ENCODE measurements around the gene SLC24A3.

Gene SLC24A3

DNA sequence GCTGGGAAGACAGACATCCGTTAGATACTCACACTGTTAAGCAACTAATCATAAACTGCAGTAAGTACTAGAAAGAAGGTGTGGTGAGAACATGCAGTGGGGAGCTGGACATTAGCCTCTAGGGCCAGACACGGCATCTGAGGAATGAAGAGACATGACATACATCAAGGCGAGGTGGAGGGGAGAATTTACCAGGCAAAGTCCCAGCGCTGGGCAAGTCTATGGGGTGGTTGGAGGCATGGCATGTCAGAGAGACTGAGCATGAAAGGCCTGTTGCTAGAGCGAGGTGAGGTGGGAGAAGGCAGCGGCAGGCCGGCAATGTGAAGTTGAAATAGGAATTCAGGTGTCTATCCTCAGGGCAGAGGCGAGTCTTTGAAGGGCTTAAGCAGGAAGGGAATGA is 31.8 kb downstream of the SLC24A3 start:
- DNase-seq, result no peak

DNA sequence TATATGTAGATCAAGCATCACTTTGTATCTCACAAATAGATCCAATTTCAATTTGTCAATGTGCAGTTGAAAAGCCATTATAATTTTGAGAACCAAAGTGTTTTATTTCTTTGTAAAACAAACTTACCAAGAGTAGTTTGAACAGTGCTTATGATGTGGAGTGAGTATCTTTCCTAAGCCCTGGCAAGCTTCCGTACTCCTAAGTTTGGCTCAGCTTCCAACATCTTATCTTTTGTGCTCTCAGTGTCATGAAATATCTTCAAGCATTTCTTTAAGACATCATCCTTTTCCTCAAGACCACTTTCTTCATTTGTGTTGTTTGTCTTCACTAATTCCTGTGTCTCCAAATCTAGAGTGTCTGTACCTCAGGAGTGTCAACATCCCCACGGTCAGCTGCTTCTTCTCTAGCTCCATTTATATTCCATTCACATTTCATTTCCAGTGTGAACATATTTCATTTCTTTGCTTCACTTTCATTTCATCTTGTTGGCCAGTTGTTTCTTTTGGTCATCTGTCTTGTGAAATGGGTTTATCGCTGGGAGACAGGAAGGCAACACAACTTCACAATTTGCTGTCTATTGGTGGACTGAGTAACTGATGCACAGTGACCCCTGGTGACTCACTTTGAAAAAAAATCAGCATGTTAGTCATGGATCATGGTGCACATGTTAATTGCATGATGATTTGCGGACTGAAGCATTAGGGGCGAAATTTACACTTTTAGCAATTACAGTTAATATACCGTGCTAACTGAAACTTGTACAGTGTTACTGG is 36.9 kb downstream of the SLC24A3 start:
- DNase-seq, result no peak

DNA sequence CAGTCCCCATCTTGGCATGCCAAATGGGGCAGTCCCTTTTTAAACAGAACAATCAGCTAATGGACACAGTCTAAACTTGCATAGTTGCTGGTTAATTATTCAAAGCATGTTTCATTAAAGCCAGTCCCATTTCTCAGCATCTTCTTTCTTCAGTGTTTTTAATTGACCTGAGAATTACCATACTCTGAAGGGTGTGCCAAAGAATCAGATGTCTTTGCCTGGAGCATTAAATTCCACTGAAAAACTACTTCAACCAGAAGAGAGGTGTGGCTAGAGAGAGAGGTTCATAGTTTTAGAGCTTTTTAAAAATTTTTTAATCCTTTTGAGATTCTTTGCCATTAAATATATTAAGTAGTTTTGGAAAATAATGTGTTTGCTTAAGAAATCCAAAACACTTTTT is 37.9 kb downstream of the SLC24A3 start:
- DNase-seq, result no peak

DNA sequence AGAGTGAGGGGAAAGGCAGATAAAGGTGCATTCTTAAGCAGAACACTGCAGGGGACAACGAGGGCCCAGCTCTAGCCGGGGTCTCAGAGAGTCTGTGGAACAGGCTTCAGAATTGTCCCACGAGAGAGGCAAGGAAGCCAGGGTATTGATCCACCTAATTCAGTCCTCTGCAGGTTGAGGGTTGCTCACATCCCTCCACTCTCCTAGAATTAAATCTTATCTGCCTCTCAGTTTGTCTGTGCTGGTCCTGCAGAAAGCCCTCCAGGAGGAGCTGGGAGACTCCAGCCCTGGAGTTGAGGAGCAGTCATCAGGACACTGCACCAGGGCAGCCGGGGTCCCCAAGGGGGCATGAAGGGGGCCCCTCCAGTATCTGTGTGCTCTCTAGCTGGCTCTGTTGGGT is 39.1 kb downstream of the SLC24A3 start:
- DNase-seq, result no peak

DNA sequence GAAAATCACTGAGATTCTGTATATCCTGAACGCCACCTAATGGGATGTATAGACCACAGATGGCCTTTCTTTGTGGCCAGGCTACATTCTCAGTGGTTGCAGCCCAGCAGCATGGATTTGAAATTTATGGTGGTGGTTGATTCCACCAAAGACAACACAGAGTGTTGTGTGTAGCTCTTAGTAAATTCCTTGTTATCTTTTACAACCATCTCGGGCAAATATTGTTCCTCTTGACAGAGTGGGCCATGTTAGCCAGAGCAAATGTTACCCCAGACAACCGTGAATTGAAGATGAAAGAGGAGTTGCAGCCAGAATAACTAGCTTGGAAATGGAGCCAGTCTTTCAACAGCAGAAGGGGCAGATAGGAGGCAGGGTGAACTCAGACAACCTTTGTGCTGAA is 39.5 kb downstream of the SLC24A3 start:
- DNase-seq, result no peak

DNA sequence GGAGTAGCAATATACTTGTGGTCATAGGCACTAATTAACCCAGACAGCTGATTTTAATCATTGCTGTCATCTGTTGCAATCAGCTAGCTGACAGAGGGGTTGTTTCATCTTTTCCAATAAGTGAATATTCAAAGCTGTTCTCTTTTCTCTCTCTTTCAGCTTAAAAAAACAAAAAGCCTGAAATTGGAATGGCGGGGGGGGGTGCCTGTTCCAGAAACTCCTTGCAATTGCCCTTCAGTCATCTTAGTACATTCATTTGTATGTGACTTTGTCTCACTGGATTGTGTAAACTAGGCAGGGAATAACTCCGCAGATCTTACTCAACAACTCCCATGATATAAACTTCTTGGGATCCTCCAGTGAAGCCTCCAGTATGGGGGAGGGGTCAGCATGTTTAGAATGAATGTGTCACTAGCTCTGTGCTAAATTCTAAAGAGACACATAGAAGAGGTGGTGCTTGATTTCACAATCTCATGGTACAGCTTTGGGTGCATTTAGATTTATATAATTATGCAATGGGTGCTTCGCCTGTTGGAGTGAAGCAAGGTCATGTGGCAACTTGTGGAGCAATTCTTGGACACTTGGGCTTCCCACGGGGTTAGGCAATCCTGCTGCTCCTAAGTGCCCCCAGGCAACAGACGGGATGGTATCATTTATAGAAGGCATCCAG is 40.1 kb downstream of the SLC24A3 start:
- DNase-seq, result peak; percentile 62

DNA sequence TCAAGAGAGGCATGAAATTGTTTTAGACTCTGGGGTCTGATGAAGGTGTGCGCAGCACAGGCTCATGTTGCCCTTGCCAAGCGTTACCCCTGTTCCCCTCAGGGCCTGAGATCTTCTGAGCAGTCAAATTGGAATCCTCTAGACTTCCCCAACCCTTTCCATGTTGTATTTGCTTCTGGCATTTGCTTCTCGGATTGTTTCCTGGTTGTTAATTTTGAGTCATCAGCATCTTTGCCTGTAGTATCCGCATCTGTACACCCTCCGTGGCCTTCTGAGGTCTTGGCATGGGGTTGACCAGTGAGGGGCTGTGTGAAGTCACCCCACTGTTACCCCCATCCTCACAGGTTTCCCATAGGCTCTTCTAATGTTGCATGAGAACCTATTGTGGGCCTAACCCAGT is 40.9 kb downstream of the SLC24A3 start:
- DNase-seq, result peak; percentile 39

DNA sequence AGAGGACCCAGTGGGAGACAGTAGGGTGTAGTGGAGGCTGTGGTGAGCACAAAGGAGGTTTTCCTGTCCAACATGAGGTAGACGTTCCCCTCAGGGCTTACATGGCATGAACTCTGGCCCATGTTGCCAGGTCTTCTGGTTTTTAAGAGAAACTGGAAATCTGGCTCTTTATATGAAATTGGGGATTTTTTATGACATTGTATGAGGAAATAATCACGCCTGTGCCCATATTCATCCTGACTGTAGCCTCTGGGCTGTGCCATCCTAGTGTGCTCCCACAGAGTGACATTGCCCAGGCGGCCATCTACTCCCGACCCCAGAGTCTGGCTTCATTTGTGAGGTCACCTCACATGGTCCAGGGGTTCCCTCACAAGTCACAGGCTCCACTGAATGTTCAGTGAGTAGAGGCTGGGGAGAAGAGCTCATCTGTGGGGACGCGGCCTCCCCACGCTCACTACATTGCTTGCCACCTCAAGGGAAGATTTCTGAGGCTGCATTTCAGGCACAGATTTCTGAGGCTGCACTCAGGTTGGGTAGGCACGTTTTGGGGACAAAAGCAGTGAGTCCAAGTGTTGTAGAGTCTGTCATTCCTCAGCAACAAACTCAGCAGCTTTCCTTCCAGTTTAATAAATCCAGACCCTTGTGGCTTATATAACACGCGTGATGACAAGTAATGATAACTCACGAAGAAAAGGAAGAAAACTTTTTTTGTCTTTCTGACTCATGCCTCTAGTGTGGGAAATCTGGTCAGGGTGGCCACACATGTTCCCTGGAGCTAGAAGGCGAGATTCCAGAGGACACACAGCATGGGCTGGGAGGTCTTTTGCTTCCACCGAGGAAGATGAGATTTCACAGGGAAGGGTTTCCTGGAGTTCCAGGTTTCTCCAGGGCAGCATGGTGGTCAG is 41.7 kb downstream of the SLC24A3 start:
- DNase-seq, result peak; percentile 73

DNA sequence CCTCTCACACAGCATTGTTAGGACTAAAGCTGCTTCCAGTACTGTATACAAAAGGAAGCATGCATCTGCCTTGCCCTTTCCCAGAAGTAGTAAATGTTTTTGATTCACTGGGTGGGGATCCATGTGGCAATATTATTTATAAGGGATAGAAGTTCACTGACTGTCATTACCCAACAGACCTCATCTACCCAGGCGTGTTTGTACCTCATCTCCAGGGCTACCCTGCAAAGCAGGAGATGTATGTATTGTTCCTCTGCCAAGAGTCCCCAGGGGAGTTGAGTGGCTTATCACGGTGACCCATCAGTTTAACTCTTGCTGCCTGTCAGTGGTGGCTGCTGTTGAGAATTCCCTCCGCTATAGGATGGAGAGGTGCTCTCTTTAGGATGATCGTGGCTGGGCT is 42.5 kb downstream of the SLC24A3 start:
- DNase-seq, result no peak

DNA sequence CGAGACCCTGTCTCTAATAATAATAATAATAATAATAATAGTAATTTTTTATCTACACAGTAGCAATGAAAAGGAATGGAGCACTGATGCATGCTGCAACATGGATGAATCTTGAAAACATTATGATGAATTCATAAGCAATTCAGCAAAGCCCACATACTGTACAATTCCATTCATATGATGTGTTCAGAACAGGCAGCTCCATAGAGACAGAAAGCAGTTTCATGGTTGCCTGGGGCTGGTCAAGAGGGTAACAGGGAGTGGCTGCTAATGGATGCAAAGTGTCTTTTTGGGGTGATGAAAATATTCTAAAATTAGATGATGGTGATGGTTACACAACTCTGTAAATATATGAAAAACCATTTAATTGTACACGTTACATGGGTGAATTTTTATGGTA is 43.6 kb downstream of the SLC24A3 start:
- DNase-seq, result peak; percentile 29

DNA sequence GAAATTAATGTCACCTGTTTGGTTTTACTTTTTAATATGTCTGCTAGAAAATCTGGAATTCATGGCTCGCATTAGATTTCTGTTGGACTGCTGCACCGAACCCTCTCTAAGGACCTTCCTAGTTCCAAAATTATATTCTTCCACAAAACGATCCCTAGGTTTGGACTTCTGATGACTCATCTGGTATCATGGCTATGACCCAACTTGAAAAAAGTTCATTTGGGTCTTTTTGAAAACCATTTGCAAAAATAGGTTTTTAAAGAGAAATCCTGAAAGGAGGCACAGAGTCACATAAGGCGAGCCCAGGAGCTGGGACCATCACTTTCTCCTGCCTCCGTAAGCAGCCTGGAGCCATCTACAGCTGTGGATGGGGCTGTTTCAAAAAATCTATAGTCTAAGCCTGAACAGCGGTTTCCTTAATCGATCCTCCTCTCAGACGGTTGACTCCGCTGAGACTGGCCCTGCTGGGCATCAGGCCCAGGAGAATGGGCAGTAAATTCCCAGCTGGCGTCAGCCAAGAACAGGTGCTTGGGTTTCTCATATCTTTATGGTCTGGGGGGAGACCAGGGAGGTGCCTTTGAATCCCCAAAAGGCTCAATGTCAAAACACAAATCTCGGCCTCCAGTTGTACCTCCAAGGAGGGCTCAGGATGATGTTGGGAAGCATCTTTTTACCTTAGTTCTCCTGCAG is 44.6 kb downstream of the SLC24A3 start:
- no peak for DNase-seq

DNA sequence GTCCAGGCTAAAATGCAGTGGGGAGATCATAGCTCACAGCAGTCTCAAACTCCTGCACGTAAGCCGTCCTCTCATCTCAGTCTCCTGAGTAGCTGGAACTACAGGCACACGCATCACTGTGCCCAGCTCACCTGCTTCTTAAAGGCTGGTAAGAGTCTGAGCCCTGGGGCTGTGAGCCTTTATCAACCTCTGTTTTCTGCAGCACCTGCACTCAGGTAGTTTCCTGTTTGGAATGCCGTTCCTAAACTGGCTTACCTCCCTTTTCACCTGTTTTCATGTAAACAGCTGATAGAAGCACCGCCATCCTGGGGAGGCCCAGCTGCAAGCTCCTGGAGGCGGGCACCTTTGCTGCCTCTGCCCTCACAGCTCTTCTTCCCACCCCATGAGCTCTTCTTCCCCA is 45.4 kb downstream of the SLC24A3 start:
- no peak for DNase-seq

DNA sequence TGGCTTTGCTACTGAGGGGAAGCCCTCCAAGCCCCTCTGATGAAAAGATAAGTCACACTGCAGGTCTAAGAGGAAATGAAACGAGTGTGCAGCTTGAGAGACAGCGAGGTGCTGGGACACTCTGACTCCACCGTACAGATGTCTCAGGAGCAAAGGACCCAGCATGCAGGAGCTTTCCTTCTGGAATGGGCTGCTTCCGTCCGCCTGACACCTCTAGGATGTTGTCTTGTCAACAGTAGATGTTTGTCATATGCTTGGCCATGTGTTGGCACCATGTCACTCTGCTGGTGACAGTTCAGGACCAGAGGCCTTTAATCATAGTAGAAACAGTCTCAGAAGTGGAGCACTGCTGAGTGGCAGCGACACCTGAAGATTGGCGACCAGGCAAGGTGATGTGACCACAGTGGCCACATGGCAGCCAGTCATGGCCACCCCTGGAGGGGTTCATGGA is 46.7 kb downstream of the SLC24A3 start:
- no peak for DNase-seq

DNA sequence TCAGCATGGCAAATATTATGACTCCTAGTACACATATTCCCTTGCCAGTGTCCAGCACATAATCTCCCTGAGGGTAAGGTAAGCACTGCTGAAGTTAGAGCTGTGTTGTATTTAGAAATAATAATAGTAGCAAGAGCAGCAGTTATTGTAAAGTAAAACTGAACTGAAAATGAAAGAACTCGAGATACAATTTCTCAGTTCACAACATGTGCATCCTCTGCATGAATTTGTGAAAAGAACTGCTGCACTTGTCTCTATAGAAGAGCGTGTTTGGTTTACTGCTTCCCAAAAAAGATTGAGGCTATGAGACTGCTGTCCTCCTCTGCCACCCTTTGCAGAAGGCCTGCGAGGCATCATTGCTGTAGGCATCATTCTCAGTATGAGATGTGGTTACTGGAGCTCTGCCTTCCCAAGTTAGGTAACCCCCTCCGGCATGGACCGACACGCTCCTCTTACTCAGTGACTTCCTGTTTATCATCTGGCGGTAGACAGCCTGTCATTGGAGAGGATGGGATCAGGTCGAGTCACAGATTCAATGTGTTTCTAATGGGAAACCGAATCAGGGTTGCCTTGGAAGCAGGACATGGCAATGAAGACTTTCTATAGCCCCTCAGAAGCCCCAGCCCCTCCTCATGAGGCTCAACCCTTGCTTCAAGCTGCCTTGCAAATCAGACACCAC is 48.1 kb downstream of the SLC24A3 start:
- DNase-seq, result peak; percentile 77

DNA sequence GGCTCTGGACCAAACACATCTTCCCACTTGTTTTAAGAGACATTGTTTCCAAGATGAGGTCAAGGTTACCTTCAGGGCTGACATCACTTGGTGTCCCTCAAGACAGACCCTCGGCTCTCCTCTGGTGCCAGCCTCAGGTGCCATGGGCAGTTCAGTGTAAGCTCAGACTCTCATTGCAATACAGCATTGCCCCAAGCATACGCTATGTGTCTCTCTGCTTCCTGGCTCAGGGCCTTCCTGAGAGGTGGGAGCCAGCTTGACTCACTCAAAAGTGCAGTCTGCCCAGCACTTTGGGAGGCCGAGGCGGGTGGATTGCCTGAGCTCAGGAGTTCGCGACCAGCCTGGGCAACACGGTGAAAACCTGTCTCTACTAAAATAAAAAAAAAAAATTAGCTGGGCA is 51.7 kb downstream of the SLC24A3 start:
- DNase-seq, result no peak

DNA sequence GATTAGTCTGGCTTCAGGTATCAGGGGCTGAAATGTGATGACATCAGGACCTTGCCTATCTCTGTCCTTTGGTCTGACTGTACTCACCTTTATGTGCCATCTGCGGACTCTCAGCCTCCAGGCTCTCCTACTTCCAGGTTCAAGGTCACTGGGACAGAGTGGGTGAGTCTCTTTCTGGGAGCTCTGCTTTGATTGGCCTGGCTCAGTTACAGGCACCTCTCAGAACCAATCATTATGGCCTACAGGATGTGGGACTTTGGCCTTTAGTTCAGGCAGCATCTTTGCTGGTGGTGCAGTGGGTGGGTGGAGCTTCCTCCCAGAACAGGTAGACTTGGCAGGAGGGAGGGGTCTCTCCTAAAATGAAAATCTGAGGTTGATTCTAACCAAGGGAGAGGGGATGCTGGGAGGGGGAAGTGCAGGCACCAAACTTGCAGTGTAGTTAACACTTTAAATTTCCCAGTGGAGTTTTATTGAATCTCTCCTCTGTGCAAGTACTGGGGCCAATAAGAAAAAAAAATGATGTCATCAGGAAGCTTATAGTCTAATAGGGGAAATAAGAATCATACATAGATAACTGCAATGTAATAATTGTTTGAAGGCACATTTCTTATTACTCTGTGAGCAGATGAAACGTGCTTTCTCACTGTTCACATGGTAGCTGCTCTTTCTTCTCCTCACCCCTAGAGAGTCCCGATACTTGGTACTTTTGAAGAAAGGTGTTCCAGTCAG is 53.4 kb downstream of the SLC24A3 start:
- no peak for DNase-seq

DNA sequence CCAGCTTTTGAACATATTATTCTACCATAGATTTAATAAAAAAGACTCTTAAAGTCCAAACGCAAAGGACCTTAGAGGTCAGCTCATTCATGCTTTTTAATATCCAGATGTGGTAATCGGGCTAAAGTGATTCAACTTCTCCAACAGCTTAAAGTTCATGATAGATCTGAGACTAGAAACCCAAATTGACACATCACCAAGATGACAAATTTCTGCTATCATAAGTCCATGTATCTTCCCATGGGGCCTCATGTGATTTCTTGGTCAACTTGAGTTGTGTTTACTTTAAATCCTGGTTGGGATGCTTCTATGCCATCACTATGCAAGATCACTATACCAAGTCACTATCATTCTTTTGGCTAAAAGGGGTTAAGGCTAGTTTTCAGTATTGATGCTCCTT is 56.0 kb downstream of the SLC24A3 start:
- DNase-seq, result no peak

DNA sequence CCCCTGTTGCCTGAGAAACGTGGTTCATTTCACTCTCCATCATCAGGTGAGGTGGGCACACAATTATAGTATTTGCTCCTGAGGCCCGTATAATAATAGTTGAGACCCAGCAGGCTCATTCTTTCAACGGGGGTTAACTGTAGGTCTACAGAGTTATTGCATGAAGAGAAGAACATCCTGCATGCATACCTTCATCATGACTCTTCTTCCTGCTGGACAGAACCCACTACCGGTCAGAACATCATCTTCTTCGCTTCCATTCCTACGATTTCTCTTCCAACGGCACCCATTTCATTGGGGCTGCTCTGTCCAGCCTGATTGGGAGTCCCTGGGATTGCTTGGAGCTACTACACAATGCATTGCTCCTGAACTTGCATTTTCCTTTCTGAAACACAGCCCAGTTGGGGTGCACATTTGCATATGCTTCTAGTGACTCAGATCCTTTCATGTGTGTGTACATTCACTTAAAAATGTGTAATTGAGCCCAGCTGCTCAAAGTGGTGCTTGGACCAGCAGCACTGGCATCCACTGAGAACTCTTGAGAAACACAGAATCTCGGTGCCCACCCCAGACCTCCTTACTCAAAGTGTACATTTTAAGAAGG is 57.4 kb downstream of the SLC24A3 start:
- DNase-seq, result peak; percentile 69

DNA sequence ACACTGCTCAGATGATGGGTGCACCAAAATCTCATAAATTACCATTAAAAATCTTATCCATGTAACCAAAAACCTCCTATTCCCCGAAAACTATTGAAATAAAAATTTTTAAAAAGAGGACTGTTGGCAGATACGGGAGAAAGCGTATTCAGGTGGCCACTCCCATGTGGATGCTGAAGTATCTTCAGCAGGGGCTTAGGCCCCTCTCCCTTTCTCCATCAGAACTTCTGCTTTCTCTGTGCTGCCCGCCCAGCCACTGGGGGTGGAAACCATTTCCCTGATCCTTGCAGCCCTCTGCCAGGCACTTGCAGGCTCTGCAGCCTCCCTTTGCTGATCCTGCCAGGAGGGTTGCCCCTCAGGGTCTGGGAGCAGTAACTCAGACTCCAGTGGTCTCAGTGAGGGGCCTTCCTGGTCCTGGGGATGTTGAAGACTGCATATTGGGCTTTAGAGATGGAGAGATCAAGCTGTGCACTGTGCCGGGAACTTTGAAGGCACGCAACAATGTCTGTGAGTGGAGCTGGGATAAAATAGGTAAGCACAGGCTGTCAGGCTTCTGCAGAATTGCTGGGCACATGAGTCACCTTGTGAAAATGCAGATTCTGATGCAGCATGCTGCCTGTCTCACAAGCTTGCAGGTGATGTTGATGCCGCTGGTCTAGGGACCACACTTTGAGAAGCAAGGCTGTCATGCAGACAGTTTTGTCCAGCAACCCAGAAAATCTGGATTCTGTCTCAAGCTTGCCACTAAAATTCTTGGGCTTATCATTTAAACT is 59.6 kb downstream of the SLC24A3 start:
- DNase-seq, result no peak

DNA sequence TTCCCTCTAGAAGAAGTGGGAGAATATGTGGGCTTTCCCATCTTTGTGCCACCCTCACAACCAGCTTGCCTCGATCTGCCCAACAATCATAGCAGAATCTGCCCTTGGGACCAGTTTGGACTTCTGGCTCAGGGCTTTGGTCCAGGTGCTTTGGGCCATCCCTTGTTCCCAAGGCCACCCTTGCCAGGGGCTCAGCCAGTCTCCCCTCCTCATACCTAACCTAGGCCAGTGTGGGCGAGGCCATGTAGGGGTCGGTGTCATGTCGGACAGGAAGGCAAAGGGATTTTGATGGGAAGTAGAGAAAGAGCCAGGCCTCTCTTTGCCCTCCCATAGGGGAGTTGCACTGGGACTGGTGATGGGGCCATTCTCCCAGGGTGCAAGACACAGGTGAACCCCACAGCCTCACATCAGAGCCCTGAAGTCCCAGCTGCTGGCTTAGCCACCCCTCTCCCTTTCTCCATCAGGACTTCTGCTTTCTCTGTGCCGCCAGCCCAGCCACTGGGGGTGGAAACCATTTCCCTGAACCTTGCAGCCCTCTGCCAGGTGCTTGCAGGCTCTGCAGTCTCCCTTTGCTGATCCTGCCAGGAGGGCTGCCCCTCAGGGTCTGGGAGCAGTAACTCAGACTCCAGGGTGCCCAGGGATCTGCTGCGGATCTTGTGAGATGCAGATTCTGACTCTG is 60.7 kb downstream of the SLC24A3 start:
- no peak for DNase-seq

Data from EL (cell line).